WTC11 (cell line): Measurements from ENCODE around the gene TSPY9.
"Not testable (repeated sequence)": the region's sequence is repeated elsewhere in the genome, so short reads cannot be mapped to it uniquely, and the experiment has no call there.

Experiments
- ATF1 ChIP-seq: sonication (generic); formaldehyde crosslinking; IDR thresholded peaks from 2 replicates; pipeline ENCODE4 v1.8.1; 2023; ENCODE audit warnings: mild to moderate bottlenecking, moderate library complexity, missing genetic modification reagents
- CREM ChIP-seq: sonication (generic); formaldehyde crosslinking; IDR thresholded peaks from 2 replicates; pipeline ENCODE4 v1.8.1; 2022; ENCODE audit warnings: mild to moderate bottlenecking, missing genetic modification reagents, moderate library complexity
- CTCF ChIP-seq: fragments of 200-600 bp; IDR thresholded peaks from 2 replicates; pipeline ENCODE4 v1.8.0; 2022; ENCODE audit warnings: antibody characterized with exemption
- GABPB1 ChIP-seq: sonication (generic); formaldehyde crosslinking; IDR thresholded peaks from 2 replicates; pipeline ENCODE4 v1.8.1; 2023; ENCODE audit warnings: mild to moderate bottlenecking, missing genetic modification reagents
- IRF1 ChIP-seq: sonication (generic); formaldehyde crosslinking; IDR thresholded peaks from 2 replicates; pipeline ENCODE4 v1.8.0; 2023; ENCODE audit warnings: missing genetic modification reagents
- KAT7 ChIP-seq: sonication (generic); formaldehyde crosslinking; IDR thresholded peaks from 2 replicates; pipeline ENCODE4 v1.8.1; 2023; ENCODE audit warnings: missing genetic modification reagents, mild to moderate bottlenecking, borderline replicate concordance
- MXD4 ChIP-seq: fragments of 250-450 bp; sonication (Bioruptor Pico); IDR thresholded peaks from 2 replicates; pipeline ENCODE4 v1.8.0; 2021; ENCODE audit warnings: mild to moderate bottlenecking, moderate library complexity, borderline replicate concordance
- PREB ChIP-seq: sonication (generic); formaldehyde crosslinking; IDR thresholded peaks from 2 replicates; pipeline ENCODE4 v1.8.1; 2022; ENCODE audit warnings: mild to moderate bottlenecking, missing genetic modification reagents, moderate library complexity, borderline replicate concordance
- SP1 ChIP-seq: sonication (generic); formaldehyde crosslinking; conservative IDR thresholded peaks from 2 replicates; pipeline ENCODE4 v1.8.1; 2022; ENCODE audit warnings: missing genetic modification reagents
- ZNF121 ChIP-seq: sonication (generic); formaldehyde crosslinking; IDR thresholded peaks from 2 replicates; pipeline ENCODE4 v1.8.0; 2023; ENCODE audit warnings: missing genetic modification reagents

GRCh38 chrY:9486967-9487366, at the start of gene TSPY9:
- not testable (repeated sequence) for TF ChIP-seq SP1 (CRISPR knock-in tag); CTCF; MXD4 (CRISPR knock-in tag); IRF1; KAT7 (CRISPR knock-in tag); PREB (CRISPR knock-in tag); ATF1 (CRISPR knock-in tag); GABPB1 (CRISPR knock-in tag); CREM; ZNF121 (CRISPR knock-in tag)
